HG02571 (cell line): ENCODE results near the gene MAGI1.
"Not testable (repeated sequence)": the region's sequence is repeated elsewhere in the genome, so short reads cannot be mapped to it uniquely, and the experiment has no call there.

Experiments
- ATAC-seq: cut with Tn5 transposase; IDR thresholded peaks from one replicate; pipeline ENCODE4 v1.9.1; 2021; ENCODE audit warnings: mild to moderate bottlenecking, moderate library complexity; ENCODE audit not compliant: unreplicated experiment

MAGI1 gene

GRCh38 chr3:65614585-65614984 lies 424.1 kb downstream of the MAGI1 start:
- no peak for ATAC-seq

DNA sequence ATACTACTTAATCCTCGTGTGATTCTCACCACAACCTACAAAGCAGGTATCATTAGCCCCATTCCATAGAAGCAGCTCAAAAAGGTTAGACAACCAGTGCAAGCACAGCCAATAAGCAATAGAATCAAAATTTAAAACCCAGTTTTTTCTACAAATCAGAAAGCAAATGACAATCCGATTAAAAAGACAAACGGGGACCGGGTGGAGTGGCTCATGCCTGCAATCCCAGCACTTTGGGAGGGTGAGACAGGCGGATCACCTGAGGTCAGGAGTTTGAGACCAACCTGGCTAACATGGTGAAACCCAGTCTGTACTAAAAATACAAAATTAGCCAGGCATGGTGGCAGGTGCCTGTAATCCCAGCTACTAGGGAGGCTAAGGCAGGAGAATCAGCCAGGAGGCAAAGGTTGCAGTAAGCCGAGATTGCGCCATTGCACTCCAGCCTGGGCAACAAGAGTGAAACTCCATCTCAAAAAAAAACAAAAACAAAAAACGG lies 430.7 kb downstream of the MAGI1 start:
- not testable (repeated sequence) for ATAC-seq

- ATAC-seq, result no peak
Measured at GRCh38 chr3:65607101-65607500, 431.6 kb downstream of the MAGI1 start.

DNA sequence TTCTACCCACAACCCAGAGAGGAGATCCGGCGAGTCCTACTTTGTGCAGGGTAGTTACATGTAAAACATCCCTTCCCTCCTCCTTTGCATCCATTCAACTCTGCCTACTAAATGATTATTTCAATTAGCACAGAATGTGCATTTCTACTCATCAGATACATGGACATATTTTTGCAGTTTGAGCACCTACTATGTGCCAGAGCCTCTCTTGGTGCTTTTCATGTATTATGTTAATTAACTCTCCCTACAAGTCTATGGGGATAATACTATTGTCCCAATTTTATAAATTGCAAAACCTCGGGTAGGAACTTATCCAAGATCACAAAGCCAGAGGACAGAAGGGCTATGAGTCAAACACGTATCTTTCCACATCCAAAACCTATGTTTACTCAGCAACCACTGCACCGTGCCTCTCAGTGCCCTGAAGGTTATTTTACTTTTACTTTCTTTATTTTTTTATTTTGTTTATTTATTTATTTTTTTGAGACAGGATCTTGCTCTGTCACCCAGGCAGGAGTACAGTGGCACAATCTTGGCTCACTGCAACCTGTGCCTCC lies 432.8 kb downstream of the MAGI1 start:
- no peak for ATAC-seq

- ATAC-seq, result no peak
Measured at GRCh38 chr3:65604863-65605526, 433.7 kb downstream of the MAGI1 start.

DNA sequence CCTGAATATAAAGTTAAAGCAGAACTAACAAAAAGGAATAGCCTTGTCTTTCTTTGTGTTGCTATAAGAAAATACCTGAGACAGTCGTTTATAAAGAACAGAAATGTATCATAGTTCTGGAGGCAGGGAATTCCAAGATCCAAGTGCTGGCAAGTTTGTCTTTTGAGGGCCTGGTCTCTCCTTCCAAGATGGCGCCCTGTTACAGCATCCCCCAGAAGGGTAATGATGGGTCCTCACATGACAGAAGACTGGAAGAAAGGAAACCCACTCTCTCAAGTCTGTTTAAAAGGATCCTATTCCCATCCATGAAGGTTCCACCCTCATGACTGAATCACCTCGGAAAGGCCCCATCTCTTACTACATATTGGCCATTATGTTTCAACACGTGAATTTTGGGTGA lies 435.1 kb downstream of the MAGI1 start:
- no peak for ATAC-seq

DNA sequence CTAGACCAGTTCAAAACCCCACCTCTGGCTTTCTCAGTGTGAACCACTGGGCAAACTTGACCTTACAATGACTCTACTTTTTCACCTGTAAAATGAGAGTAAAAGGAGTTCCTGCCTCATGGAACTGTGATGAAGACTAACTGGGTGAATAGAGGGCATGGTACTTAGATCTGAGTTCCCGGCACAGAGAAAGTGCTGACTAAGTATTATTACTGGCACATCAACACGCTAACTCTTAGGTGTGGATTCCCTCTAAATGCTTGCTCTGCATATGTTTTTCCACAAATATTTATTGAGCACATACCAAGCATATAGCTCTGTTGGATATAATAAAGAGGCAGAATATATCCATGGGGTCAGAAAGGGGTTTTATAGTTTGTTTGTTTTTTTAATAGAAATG lies 437.8 kb downstream of the MAGI1 start:
- no peak for ATAC-seq

DNA sequence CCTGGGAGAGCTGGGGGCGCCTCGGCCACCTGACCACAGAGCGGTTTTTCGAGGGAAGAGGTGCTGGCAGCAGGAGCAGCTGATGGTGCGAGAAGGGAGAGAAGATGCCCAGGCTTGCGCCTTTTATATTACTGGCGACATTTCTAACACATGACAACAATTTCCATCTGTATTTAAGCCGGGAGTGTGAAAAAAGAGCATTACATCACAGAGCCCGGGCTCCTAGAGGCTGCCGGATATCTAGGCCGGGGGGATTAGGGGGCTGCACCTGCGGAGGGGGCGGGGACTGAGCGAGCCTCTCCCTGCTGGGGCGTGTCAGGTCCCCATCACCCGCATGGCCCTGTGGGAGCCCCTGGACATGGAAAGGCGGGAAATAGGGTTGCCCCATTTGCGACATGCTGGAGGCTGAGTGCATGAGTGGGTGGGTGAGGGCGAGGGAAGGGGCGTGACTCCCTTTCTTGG lies 440.7 kb downstream of the MAGI1 start:
- ATAC-seq, result no peak

GRCh38 chr3:65597226-65597951 lies 441.3 kb downstream of the MAGI1 start:
- ATAC-seq, result no peak

DNA sequence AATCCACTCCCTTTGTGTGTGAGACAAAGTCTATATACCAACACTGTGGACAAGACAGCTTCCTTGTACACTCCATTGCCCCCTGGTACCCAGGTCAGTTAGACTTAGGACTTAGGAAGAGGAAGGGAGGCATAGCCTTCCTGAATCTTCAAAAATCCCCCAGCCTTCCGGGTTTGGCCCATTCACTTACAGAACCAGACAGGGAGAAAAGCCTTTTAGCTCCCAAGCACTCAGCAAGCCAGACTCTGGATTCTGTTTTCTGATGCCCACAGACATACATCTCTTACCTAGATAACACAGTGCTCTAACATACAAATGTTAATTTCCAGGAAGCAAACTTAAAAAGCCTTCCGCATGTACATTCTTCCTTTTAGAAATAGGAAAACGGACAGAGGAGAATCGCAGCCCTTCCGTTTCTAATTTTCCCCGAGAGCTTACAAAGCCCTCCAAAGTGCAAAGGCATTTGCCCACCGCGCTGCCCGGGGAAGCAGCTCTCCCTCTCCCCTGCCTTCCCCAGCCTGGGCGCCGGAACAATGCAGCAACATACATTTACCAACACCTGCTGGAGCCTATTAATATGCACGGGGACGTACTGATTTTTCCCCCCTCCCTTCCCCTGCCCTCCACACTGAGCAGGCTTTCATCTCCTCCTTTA lies 442.0 kb downstream of the MAGI1 start:
- no peak for ATAC-seq

- no peak for ATAC-seq
Measured at GRCh38 chr3:65596029-65596300, 442.8 kb downstream of the MAGI1 start.

DNA sequence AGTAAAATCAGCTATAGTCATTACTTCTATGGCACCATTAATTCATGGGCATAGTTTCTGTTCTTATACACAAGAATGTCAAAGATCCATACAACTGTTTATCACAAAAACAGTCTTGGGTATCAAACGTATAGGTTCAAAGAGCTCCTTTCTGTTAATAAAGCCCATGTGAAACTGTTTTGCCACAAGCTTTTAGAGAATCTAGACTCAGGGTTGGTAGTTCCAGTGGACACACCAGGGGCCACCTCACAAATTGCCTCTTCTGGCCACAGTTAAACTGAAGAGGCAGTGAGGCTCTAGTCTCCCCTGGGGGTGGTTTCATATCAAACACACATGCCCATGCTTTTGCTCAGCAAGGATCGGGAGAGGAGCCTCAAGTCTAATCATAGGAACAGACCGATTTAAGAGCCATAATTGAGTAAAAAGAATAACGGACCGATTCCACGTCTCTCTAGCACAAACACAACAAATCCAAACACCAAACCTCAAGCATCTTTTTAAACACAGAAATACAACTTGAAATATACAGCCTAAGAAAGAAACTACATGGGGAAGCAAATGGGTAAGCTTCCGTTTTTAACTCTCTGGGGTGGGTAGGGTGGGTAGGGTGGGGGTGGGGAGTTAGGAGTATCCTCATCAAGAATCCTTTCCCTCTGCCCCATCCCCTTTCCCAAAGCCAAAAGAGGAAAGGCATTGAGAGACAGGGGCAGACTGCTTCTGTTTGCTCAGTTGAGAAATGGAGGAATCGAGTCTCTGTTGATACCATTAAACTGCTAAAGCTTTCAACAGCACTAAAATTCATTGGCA lies 443.3 kb downstream of the MAGI1 start:
- no peak for ATAC-seq

DNA sequence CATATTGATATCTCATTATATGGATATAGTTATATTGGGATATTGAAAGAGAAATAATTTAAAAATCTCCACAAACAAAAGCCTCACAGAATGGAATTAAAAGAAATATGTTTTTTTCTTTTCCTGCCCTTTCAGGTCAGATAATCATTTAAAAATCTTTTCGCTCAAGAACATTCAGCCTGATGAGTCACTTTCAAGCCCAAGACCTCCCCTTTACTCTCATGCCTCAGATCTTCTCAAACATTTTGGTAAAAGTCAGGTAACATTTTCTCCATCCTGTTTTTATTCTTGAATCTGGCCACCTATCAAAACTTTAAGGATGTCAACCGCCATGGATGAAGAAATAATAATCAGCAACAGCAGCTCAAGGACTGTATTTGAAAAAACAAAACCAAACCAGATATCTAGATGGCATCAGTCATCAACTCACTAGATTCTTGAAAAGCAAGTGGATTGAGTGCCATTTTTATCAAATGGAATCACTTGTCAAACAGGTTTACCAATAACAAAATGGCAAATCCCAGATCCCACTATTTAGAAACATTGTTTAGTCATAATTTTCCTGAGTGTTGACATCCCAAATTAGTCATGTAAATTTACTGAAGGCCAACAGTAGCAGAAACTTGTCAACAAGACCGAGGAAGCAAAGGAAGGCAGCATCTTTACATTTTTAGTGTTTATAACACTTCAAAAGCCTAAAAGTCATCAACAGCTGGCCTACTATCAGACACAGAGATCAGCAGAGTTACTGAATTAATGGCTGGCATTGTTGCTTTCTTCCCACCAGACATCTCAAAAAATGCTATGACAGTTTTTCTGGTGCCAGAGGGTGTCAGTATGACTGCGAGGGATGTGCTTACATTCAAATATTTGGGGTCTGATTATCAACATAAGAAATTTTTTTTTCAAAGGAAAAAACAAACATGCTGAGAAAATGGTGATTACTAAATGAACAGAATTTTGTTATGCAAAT lies 444.7 kb downstream of the MAGI1 start:
- ATAC-seq, result no peak

- ATAC-seq, result no peak
Measured at GRCh38 chr3:65591313-65591712, 447.4 kb downstream of the MAGI1 start.

DNA sequence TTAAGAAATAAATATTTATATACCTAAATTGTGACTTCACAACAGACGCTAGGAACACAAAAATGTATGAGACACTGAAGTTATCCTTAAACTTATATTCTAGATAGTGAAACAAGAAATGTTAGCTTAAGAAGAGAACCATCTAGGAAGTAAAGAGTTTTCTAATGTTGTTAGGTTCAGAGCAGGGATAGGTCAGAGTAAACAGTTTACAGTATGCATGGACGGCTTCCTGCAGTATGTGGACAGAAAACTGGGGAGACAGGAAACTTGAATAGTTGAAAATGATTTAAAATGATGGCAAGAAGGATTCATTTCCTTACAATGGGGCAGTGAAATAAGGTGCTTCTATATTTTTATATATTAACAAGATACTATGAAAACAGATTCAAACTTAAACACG lies 449.8 kb downstream of the MAGI1 start:
- no peak for ATAC-seq

GRCh38 chr3:65587650-65588439 lies 450.9 kb downstream of the MAGI1 start:
- ATAC-seq, result no peak

DNA sequence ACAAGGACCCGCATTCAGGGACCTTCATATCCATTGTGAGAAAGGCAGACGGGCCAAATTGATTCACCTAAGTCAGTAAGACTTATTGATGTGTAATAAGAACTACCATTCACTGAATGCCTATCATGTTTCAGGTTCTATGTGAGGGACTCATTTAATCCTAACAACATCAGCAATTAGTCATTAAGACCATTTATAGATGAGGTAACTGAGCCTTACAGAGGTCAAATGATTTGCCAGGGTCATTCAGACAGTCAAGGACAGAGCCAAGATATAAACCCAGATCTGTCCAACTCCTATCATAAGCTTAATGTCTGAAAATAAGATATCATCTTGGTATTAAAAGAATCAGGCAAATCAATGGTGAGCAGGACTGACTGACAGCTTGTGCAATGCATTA lies 453.8 kb downstream of the MAGI1 start:
- ATAC-seq, result no peak

GRCh38 chr3:65584002-65584401 lies 454.7 kb downstream of the MAGI1 start:
- ATAC-seq, result no peak

DNA sequence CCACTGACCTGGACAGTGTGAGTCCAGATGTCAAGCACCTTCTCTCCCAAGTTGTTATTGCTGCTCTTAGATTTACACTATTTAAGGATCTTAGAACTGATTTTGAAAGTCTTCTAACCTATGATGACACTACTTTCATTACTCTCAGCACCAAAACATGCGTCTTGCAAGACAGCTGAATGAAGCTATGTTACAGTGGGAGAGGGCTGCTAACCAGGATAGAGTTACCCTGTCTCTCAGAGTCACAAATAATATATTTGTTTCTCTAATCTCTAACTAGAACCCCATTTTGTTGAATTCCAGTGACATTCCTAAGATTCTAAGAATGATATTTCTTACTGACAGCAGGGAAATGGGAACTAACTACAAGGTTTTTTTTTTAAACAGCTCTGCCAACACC lies 455.5 kb downstream of the MAGI1 start:
- no peak for ATAC-seq
